AG08396 (cell line): ENCODE measurements around the gene IFI27L1.
A peak's percentile ranks its signal among the peaks of the same experiment; 100 is the strongest.
"Not testable (repeated sequence)": the region's sequence is repeated elsewhere in the genome, so short reads cannot be mapped to it uniquely, and the experiment has no call there.

ENCODE experiments used
- DNase-seq: peaks from one replicate; pipeline ENCODE4 v3.0.0; 2012; ENCODE audit warnings: low spot score, mixed read lengths

The IFI27L1 gene

GRCh38 chr14:94048691-94049624, 32.2 kb upstream of the IFI27L1 start:
- DNase-seq: no peak

- no peak for DNase-seq
Observed at GRCh38 chr14:94049625-94050023, 31.5 kb upstream of the IFI27L1 start.

GRCh38 chr14:94050231-94050880, 30.8 kb upstream of the IFI27L1 start:
- no peak for DNase-seq

GRCh38 chr14:94051115-94051514, 30.0 kb upstream of the IFI27L1 start:
- peak; percentile 27 for DNase-seq

- no peak for DNase-seq
Observed at GRCh38 chr14:94051779-94052178, 29.3 kb upstream of the IFI27L1 start.

GRCh38 chr14:94052199-94052598, 28.9 kb upstream of the IFI27L1 start:
- DNase-seq: no peak

- DNase-seq: no peak
Observed at GRCh38 chr14:94052662-94053061, 28.4 kb upstream of the IFI27L1 start.

GRCh38 chr14:94054401-94054800, 26.7 kb upstream of the IFI27L1 start:
- no peak for DNase-seq

- no peak for DNase-seq
Observed at GRCh38 chr14:94054936-94055335, 26.2 kb upstream of the IFI27L1 start.

- DNase-seq: no peak
Observed at GRCh38 chr14:94056579-94057308, 24.4 kb upstream of the IFI27L1 start.

GRCh38 chr14:94058128-94058673, 22.9 kb upstream of the IFI27L1 start:
- DNase-seq: no peak

GRCh38 chr14:94058674-94059138, 22.4 kb upstream of the IFI27L1 start:
- DNase-seq: no peak

GRCh38 chr14:94059998-94060397, 21.1 kb upstream of the IFI27L1 start:
- DNase-seq: no peak

GRCh38 chr14:94062344-94062940, 18.7 kb upstream of the IFI27L1 start:
- DNase-seq: no peak

- DNase-seq: no peak
Observed at GRCh38 chr14:94066089-94066676, 14.9 kb upstream of the IFI27L1 start.

- DNase-seq: not testable (repeated sequence)
Observed at GRCh38 chr14:94072076-94072475, 9.0 kb upstream of the IFI27L1 start.

- no peak for DNase-seq
Observed at GRCh38 chr14:94074534-94074933, 6.6 kb upstream of the IFI27L1 start.

GRCh38 chr14:94075008-94075407, 6.1 kb upstream of the IFI27L1 start:
- DNase-seq: no peak

GRCh38 chr14:94077111-94077821, 3.8 kb upstream of the IFI27L1 start:
- no peak for DNase-seq

GRCh38 chr14:94077823-94078222, 3.3 kb upstream of the IFI27L1 start:
- no peak for DNase-seq
